NT2/D1 (cell line): Measurements from ENCODE around the gene FKTN.

ENCODE experiments used
- YY1 ChIP-seq: IDR thresholded peaks from 2 replicates; pipeline ENCODE4 v1.6.1; 2011; ENCODE audit not compliant: insufficient read length, insufficient read depth
- ZNF274 ChIP-seq: IDR thresholded peaks from 2 replicates; pipeline ENCODE4 v1.6.1; 2011; ENCODE audit warnings: mild to moderate bottlenecking, low read depth, low read length

GRCh38 chr9:105510024-105510423 lies 47.9 kb upstream of the FKTN start:
- TF ChIP-seq ZNF274, result no peak
- no peak for TF ChIP-seq YY1
